ENCODE results near the gene MED27.

MED27 gene

GRCh38 chr9:131994364-131995125 is 85.1 kb downstream of the MED27 start:
- H3K4me1 ChIP-seq (ENCODE audit: control insufficient read depth in 1 of 2, insufficient read depth in 1 of 2, low read depth in 1 of 2, low read length in 1 of 2): no peaks in the 10 kb centered on the region
- H3K27ac ChIP-seq: no peak overlapping the region
- no peak for TF ChIP-seq CTCF (IDR thresholded peaks at IDR 0.05)
- no peaks in the 10 kb centered on the region for H3K27me3 ChIP-seq
- H3K4me3 ChIP-seq (ENCODE audit: low read depth in 1 of 2, low read length in 1 of 2): no peak overlapping the region
- no peaks in the 10 kb centered on the region for H3K9me3 ChIP-seq
- H3K36me3 ChIP-seq: no peaks in the 10 kb centered on the region

- TF ChIP-seq CTCF (IDR thresholded peaks at IDR 0.05): no peak
- no peaks in the 10 kb centered on the region for H3K27me3 ChIP-seq
- no peaks in the 10 kb centered on the region for H3K9me3 ChIP-seq
- no peak overlapping the region for H3K4me3 ChIP-seq (ENCODE audit: low read depth in 1 of 2, low read length in 1 of 2)
- H3K27ac ChIP-seq: no peak overlapping the region
- H3K36me3 ChIP-seq: no peaks in the 10 kb centered on the region
- H3K4me1 ChIP-seq (ENCODE audit: control insufficient read depth in 1 of 2, insufficient read depth in 1 of 2, low read depth in 1 of 2, low read length in 1 of 2): no peaks in the 10 kb centered on the region
These were observed 86.6 kb downstream of the MED27 start for GRCh38 chr9:131992906-131993657.

- Histone ChIP-seq H3K36me3 (no peaks in the 10 kb centered on the region), H3K27me3 (no peaks in the 10 kb centered on the region), H3K4me1 (ENCODE audit: control insufficient read depth in 1 of 2, insufficient read depth in 1 of 2, low read depth in 1 of 2, low read length in 1 of 2) (no peaks in the 10 kb centered on the region), H3K4me3 (ENCODE audit: low read depth in 1 of 2, low read length in 1 of 2) (no peak overlapping the region), H3K27ac (no peak overlapping the region), H3K9me3 (no peaks in the 10 kb centered on the region)
- TF ChIP-seq CTCF (IDR thresholded peaks at IDR 0.05): no peak
These were observed 92.4 kb downstream of the MED27 start for GRCh38 chr9:131987232-131987631.

- Histone ChIP-seq H3K4me3 (ENCODE audit: low read depth in 1 of 2, low read length in 1 of 2) (no peak overlapping the region), H3K27ac (no peak overlapping the region), H3K36me3 (no peaks in the 10 kb centered on the region), H3K9me3 (no peaks in the 10 kb centered on the region), H3K27me3 (no peaks in the 10 kb centered on the region), H3K4me1 (ENCODE audit: control insufficient read depth in 1 of 2, insufficient read depth in 1 of 2, low read depth in 1 of 2, low read length in 1 of 2) (no peaks in the 10 kb centered on the region)
- TF ChIP-seq CTCF (IDR thresholded peaks at IDR 0.05): no peak
These were observed 93.1 kb downstream of the MED27 start for GRCh38 chr9:131986576-131986975.

- H3K27ac ChIP-seq: no peak overlapping the region
- H3K27me3 ChIP-seq: no peaks in the 10 kb centered on the region
- no peak for TF ChIP-seq CTCF (IDR thresholded peaks at IDR 0.05)
- H3K4me1 ChIP-seq (ENCODE audit: control insufficient read depth in 1 of 2, insufficient read depth in 1 of 2, low read depth in 1 of 2, low read length in 1 of 2): no peaks in the 10 kb centered on the region
- no peaks in the 10 kb centered on the region for H3K36me3 ChIP-seq
- no peaks in the 10 kb centered on the region for H3K9me3 ChIP-seq
- no peak overlapping the region for H3K4me3 ChIP-seq (ENCODE audit: low read depth in 1 of 2, low read length in 1 of 2)
These were observed 93.6 kb downstream of the MED27 start for GRCh38 chr9:131986089-131986488.
